ENCODE data around the gene GLRX3.

DNA sequence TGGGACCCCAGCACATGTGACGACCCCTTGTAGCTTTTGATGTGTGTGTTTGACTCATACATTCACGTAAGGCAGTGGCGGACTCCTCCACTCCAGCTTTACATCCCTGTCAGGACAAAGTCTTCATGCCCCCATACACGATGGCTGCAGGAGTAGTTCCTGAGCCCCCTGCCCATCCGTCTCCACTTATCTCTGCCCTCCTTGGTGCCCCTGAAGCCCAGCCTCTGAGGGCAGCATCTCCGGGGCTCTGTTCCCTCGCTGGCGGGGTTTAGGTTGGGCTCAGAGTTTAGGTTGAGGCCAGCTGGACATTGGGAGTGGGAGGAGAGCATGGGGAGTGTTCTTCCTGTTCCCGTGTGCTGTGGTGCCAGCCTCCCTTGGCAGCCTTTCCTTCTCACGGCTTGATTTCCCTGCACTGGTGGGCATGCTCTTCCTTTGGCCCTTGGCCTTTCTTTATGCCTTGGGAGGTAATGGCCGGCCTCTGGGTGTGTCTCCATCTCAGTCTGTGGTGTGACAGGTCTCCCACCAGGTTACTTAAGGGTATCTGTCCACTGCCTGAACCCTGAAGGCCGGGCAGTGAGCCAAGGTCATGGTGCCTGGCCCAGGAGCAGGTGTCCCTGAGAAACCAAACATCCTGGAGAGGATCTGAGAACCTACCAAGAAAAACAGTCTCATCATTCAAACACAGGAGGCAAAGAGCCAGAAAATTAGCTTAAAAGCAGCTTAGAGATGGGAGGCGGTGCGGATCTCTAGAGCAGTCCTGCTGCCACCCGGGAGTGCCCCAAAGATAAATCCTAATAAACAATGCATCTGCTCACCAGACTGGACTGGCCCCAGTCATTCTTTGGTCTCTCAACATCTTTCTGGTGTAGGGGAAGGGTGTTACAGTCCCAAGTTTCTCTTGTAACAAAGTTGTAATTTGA lies 85.5 kb downstream of the GLRX3 start:
- TF ChIP-seq, protein P1, sequence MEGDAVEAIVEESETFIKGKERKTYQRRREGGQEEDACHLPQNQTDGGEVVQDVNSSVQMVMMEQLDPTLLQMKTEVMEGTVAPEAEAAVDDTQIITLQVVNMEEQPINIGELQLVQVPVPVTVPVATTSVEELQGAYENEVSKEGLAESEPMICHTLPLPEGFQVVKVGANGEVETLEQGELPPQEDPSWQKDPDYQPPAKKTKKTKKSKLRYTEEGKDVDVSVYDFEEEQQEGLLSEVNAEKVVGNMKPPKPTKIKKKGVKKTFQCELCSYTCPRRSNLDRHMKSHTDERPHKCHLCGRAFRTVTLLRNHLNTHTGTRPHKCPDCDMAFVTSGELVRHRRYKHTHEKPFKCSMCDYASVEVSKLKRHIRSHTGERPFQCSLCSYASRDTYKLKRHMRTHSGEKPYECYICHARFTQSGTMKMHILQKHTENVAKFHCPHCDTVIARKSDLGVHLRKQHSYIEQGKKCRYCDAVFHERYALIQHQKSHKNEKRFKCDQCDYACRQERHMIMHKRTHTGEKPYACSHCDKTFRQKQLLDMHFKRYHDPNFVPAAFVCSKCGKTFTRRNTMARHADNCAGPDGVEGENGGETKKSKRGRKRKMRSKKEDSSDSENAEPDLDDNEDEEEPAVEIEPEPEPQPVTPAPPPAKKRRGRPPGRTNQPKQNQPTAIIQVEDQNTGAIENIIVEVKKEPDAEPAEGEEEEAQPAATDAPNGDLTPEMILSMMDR (IDR thresholded peaks at IDR 0.05), result no peak
- TF ChIP-seq POLR2A (IDR thresholded peaks at IDR 0.05), result no peak
